Stimulated activated naive B cell treated with anti-CD40 and anti-IgM and Interleukin-4, amounts not matched to agents 10 μg/mL and 1 μg/mL and 100 μg/mL, for 72 hours (primary cell): ENCODE measurements around the gene ACYP1.

Source experiments
- ATAC-seq, 2 donors: fragments of 150-1000 bp; cut with Tn5 transposase; replicated peaks; 2 replicates each; pipeline ENCODE4 v1.10.0; 2021; ENCODE audit warnings: moderate library complexity in 1 of 2
- DNase-seq: peaks from one replicate; pipeline ENCODE4 v3.0.0; 2021
- H3K27ac Mint-ChIP-seq: one replicate; pipeline ENCODE4 v1.8.0; 2022; ENCODE audit warnings: mild to moderate bottlenecking, mixed read lengths
- H3K27me3 Mint-ChIP-seq, 2 donors: one replicate each; pipeline ENCODE4 v1.8.0; 2022; ENCODE audit warnings: mixed read lengths in 2 of 2
- H3K36me3 Mint-ChIP-seq, 2 donors: one replicate each; pipeline ENCODE4 v1.8.0; 2022; ENCODE audit warnings: mixed read lengths in 2 of 2, mild to moderate bottlenecking in 1 of 2
- H3K4me1 Mint-ChIP-seq, 2 donors: one replicate each; pipeline ENCODE4 v1.8.0; 2022; ENCODE audit warnings: mixed read lengths in 2 of 2, mild to moderate bottlenecking in 1 of 2
- H3K4me3 Mint-ChIP-seq, 2 donors: one replicate each; pipeline ENCODE4 v1.8.0; 2022; ENCODE audit warnings: mild to moderate bottlenecking in 2 of 2, mixed read lengths in 2 of 2, moderate library complexity in 1 of 2
- H3K9me3 Mint-ChIP-seq, 2 donors: one replicate each; pipeline ENCODE4 v1.8.0; 2022; ENCODE audit warnings: mixed read lengths in 2 of 2, mild to moderate bottlenecking in 1 of 2

Gene ACYP1

DNA sequence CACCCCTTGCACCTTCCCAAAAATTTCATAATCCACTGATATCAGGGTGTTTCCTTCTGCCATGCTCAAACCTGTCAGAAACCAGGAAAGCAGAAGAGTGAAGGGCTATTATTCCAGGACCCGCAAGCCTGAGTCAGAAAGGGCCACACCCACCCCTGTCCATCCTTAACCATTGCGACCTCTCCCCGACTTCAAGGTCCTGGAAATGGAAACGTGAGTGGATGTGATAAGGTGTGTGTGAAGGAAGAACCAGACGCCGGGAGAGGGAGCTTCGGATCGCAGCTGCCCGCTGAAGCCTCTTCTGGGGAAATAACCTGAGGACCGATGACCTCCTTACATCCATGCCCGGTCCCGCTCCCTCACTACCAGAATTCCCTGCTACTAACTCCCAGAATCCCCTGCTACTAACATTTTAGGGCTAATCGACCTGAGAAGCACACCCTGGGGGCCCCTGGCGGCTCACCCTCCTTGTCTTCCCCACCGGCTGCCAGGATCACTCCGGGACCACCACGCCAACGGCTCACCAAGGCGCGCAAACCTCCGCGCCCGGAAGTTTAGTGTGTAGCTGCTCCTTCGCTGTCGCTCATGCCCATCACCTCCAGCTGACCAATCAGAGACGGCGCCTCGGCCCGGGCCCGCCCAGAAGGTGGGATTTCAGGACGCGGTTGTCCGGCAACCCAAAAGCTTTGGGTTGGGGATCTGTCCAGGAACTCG is at the start of gene ACYP1:
Gene ACYP1 (minus strand): TSS at position 534 of the 714 bp plus-strand sequence. CDS start 471 bp downstream, at position 63.
- DNase-seq (peak; percentile 89), ATAC-seq (peak; percentile 100)
- peaks cover 5 to 14% of the 10 kb centered on the region in 2 donors for H3K4me1 Mint-ChIP-seq
- peak within 1 kb of the TSS; percentile 95 to 100 for H3K4me3 Mint-ChIP-seq
- no peaks in the 10 kb centered on the region for H3K9me3 Mint-ChIP-seq
- H3K27ac Mint-ChIP-seq: peak within 1 kb of the TSS; percentile 98
- H3K27me3 Mint-ChIP-seq: no peaks in the 10 kb centered on the region
- H3K36me3 Mint-ChIP-seq: peaks cover 15 to 17% of the 10 kb centered on the region in 2 donors

DNA sequence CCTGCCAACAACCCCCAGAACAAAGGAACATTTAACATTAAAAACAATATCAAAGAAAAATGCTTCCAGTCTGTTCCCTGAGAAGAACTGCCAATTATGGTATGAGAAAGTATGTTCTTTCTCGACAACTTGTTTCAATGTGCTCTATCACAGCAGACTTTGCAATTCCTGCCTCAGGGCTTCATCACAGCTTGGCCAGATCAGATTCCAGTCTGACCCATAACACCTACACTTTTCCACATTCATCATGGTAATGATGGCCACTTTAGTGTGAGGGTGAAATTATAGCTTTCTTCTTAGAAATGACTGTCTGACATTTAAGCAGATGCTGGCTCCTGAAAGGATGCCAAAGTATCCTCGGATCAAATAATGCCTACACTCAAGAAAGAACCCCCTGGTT is 46.1 kb upstream of the ACYP1 start:
- H3K9me3 Mint-ChIP-seq: no peaks in the 10 kb centered on the region
- no peak overlapping the region for H3K27ac Mint-ChIP-seq
- peaks cover 3 to 7% of the 10 kb centered on the region in 2 donors for H3K4me1 Mint-ChIP-seq
- no peak overlapping the region for H3K4me3 Mint-ChIP-seq
- no peaks in the 10 kb centered on the region for H3K27me3 Mint-ChIP-seq
- DNase-seq: no peak
- H3K36me3 Mint-ChIP-seq: peaks cover 46 to 57% of the 10 kb centered on the region in 2 donors
- ATAC-seq: no peak

DNA sequence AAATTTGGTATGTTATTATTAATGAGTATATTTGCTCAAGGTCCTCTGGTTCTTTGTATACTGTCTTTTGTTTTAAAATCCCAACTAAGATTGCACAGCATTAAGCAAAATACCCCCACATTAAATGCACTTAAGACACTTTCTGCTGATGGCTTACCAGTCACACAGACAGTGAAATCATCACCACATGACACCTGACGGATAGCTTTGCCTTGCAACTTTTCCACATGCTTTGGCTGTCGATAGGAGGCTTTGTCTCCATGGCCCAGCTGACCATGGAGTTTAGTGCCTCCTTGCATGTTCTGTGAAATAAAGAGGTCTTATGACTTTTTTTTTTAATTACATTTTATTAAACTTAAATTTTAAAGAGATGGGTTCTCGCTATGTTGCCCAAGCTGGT is 43.4 kb upstream of the ACYP1 start:
- no peak overlapping the region for H3K27ac Mint-ChIP-seq
- H3K36me3 Mint-ChIP-seq: peaks cover 41 to 65% of the 10 kb centered on the region in 2 donors
- H3K9me3 Mint-ChIP-seq: no peaks in the 10 kb centered on the region
- peaks cover 3 to 7% of the 10 kb centered on the region in 2 donors for H3K4me1 Mint-ChIP-seq
- H3K4me3 Mint-ChIP-seq: no peak overlapping the region
- ATAC-seq (no peak), DNase-seq (no peak)
- H3K27me3 Mint-ChIP-seq: no peaks in the 10 kb centered on the region

DNA sequence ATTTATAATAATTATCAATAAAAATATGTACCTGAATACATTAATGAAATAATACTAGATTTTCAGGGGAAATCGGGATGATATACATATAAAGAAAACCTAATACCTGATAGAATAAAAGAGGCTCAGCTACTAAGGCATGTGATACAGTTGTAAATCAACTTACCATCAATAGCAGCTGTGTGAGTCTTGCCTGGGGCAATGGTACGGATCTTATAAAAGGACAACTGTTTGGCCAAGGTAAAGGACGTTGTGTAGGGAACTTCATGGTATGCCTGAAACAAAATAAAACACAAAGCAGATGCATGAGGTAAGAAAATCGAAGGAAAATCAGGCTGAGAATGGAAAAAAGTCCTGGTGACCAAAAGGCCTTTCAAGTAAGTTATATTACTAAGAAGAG is 37.7 kb upstream of the ACYP1 start:
- no peaks in the 10 kb centered on the region for H3K27me3 Mint-ChIP-seq
- ATAC-seq: no peak
- H3K9me3 Mint-ChIP-seq: no peaks in the 10 kb centered on the region
- no peak overlapping the region for H3K27ac Mint-ChIP-seq
- H3K4me3 Mint-ChIP-seq: no peak overlapping the region
- H3K36me3 Mint-ChIP-seq: peaks cover 38 to 66% of the 10 kb centered on the region in 2 donors
- DNase-seq: no peak
- peaks cover 0 to 2% of the 10 kb centered on the region in 2 donors for H3K4me1 Mint-ChIP-seq

DNA sequence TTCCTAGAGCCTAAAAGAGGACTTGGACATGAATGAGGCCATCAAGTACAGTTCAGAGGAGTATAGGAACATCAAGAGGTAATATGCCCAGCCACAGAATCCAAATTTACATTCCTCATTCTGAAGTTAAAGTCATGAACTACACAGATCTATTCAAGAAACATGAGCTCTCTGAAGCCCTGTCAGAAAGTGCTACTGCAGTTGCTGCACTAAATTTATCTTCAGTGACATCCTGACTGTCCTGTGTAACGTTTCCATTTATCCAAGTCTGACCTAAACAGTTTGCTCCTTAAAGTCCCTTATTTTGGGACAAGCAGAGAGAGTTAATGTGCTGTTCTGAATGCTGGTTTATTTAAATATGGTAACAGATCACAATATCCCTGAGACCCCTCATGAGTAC is 34.9 kb upstream of the ACYP1 start:
- H3K36me3 Mint-ChIP-seq: peaks cover 33 to 61% of the 10 kb centered on the region in 2 donors
- H3K27ac Mint-ChIP-seq: no peak overlapping the region
- H3K4me3 Mint-ChIP-seq: no peak overlapping the region
- DNase-seq (no peak), ATAC-seq (no peak)
- no peaks in the 10 kb centered on the region for H3K9me3 Mint-ChIP-seq
- peaks cover 0 to 2% of the 10 kb centered on the region in 2 donors for H3K4me1 Mint-ChIP-seq
- H3K27me3 Mint-ChIP-seq: no peaks in the 10 kb centered on the region

DNA sequence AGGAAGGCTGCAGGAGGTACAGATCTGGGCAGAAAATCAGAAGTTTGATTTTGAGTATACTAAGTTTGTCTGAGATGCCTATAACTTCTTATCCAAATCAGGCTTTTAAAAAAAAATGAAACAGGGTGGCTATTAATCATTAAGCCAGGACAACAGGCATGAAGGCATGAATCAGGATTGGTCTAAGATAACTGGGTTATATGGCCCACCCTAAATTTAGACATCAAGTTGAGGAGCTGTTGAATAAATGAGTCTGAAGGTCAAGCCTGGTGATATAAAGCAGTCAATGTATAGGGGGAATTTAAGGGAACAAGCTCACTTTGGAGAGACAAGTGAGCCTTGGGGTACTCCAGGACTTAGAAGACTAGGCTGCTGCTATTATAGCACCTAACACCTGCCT is 34.4 kb upstream of the ACYP1 start:
- Mint-ChIP-seq H3K4me3 (no peak overlapping the region), H3K27me3 (no peaks in the 10 kb centered on the region), H3K9me3 (no peaks in the 10 kb centered on the region), H3K27ac (no peak overlapping the region), H3K36me3 (peaks cover 34 to 57% of the 10 kb centered on the region in 2 donors), H3K4me1 (peaks cover 0 to 2% of the 10 kb centered on the region in 2 donors)
- DNase-seq (no peak), ATAC-seq (no peak)

DNA sequence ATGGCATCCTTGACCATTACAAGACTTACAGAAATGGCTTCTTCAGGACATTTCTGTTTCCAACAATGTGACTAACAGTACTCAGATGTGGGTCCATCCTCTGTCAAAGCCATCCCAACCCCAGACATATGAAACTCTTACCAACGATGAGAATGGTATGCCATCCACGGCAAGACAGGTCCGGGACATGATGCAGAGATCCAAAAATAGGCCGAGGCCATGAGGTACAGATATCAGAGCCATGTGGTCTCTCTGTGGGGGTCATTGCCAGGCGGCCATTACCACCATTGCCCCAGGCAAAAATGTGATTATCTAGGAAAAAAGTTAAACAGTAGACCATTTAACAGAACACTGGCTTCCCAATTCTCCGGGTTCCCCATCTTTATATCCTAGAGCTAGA is 33.1 kb upstream of the ACYP1 start:
- H3K4me3 Mint-ChIP-seq: no peak overlapping the region
- DNase-seq (no peak), ATAC-seq (no peak)
- no peaks in the 10 kb centered on the region for H3K27me3 Mint-ChIP-seq
- peaks cover 29 to 52% of the 10 kb centered on the region in 2 donors for H3K36me3 Mint-ChIP-seq
- H3K27ac Mint-ChIP-seq: no peak overlapping the region
- peaks cover 0 to 2% of the 10 kb centered on the region in 2 donors for H3K4me1 Mint-ChIP-seq
- H3K9me3 Mint-ChIP-seq: no peaks in the 10 kb centered on the region

DNA sequence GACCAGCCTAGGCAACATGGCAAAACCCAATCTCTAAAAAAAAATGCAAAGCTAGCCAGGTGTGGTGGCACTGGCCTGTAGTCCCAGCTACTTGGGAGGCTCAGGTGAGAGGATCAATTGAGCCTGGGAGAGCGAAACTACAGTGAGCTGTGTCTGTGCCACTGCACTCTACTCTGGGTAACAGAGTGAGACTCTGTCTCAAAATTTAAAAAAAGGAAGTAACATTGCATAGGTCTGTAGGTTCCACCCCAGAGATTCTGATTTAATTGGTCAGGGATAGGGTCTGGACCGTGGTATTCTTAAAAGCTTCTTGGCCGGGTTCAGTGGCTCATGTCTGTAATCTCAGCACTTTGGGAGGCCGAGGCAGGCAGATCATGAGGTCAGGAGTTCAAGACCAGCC is 31.9 kb upstream of the ACYP1 start:
- Mint-ChIP-seq H3K27ac (no peak overlapping the region), H3K27me3 (no peaks in the 10 kb centered on the region), H3K36me3 (peaks cover 30 to 49% of the 10 kb centered on the region in 2 donors), H3K9me3 (no peaks in the 10 kb centered on the region), H3K4me3 (no peak overlapping the region), H3K4me1 (peaks cover 0 to 2% of the 10 kb centered on the region in 2 donors)
- DNase-seq: no peak
- no peak for ATAC-seq

DNA sequence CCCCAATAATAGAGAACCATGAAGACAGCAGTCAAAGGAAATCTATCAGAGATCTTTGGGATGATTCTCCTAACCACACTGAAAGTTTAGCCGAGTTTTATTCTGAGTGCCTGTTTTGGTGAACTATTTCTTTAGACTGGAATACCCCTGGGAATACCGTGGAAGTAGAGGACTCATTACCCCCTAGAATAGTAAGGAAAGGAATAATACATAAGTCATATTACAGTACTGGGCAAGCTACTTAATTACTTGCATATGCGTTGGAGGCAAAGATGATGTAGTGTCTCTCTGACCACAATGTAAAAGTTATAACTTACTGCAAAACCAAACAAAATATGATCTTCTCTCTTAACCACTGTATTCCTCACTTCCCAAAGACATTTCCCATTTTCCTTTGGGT is 31.1 kb upstream of the ACYP1 start:
- no peaks in the 10 kb centered on the region for H3K9me3 Mint-ChIP-seq
- no peaks in the 10 kb centered on the region for H3K27me3 Mint-ChIP-seq
- DNase-seq (no peak), ATAC-seq (no peak)
- peaks cover 0 to 2% of the 10 kb centered on the region in 2 donors for H3K4me1 Mint-ChIP-seq
- no peak overlapping the region for H3K4me3 Mint-ChIP-seq
- peaks cover 33 to 49% of the 10 kb centered on the region in 2 donors for H3K36me3 Mint-ChIP-seq
- no peak overlapping the region for H3K27ac Mint-ChIP-seq

DNA sequence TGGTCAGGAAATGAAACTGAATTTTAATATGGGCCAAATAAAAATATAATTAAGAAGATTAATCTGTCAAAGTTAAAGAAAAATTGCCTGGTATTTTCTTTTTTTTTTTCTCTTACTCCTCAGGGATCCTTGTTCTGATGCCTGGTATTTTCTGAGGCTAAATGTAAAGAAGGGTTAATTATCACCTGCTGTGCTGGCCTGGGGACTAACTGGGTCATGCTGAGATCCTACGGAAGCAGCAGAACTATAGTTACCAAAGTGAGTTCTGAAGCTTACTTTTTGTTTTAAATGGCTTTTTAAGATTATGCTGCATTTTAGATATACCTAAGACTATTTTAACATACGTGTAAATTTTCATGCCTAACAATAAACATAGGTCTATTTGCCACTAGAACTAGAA is 28.9 kb upstream of the ACYP1 start:
- H3K36me3 Mint-ChIP-seq: peaks cover 24 to 36% of the 10 kb centered on the region in 2 donors
- DNase-seq (no peak), ATAC-seq (no peak)
- H3K4me1 Mint-ChIP-seq: no peaks in the 10 kb centered on the region
- H3K4me3 Mint-ChIP-seq: no peak overlapping the region
- no peak overlapping the region for H3K27ac Mint-ChIP-seq
- H3K27me3 Mint-ChIP-seq: no peaks in the 10 kb centered on the region
- H3K9me3 Mint-ChIP-seq: no peaks in the 10 kb centered on the region

DNA sequence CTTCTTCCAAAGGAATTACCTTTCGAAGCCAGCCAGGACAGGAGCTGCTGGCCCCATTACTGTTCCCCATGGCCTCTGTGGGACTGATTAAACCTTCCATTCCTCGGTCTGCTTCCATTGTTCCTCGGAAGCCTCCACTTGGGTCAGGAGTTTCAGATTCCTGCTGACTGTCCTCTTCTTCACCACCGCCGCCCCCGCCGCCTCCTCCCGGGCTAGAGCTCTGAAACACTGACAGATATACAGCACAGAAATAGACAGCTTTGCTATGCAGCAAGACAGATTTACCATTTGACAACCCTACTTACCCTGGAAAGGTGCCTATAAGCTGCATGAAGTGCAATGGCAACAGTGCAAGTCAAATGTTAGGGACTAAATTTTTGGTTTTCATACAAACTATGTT is 27.4 kb upstream of the ACYP1 start:
- H3K27me3 Mint-ChIP-seq: no peaks in the 10 kb centered on the region
- no peak for ATAC-seq
- no peaks in the 10 kb centered on the region for H3K4me1 Mint-ChIP-seq
- H3K4me3 Mint-ChIP-seq: no peak overlapping the region
- no peak overlapping the region for H3K27ac Mint-ChIP-seq
- H3K36me3 Mint-ChIP-seq: peaks cover 23 to 28% of the 10 kb centered on the region in 2 donors
- no peaks in the 10 kb centered on the region for H3K9me3 Mint-ChIP-seq
- no peak for DNase-seq

DNA sequence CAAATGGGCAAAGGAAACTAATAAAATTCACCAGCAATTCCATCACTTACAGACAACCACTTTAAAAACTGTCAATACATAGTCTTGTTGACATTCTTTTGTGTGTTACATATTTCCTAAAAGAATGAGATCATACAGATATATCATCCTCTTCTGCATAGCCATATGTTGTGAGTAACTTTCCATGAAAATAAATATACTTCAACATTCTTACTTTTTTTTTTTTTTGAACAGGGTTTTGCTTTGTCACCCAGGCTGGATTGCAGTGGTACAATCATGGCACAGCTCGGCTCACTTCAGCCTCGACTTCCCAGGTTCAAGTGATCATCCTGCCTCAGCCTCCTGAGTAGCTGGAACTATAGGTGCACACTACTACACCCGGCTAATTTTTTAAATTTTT is 26.5 kb upstream of the ACYP1 start:
- Mint-ChIP-seq H3K27me3 (no peaks in the 10 kb centered on the region), H3K27ac (no peak overlapping the region), H3K36me3 (peaks cover 26 to 29% of the 10 kb centered on the region in 2 donors), H3K9me3 (no peaks in the 10 kb centered on the region), H3K4me1 (no peaks in the 10 kb centered on the region), H3K4me3 (no peak overlapping the region)
- no peak for DNase-seq
- no peak for ATAC-seq

DNA sequence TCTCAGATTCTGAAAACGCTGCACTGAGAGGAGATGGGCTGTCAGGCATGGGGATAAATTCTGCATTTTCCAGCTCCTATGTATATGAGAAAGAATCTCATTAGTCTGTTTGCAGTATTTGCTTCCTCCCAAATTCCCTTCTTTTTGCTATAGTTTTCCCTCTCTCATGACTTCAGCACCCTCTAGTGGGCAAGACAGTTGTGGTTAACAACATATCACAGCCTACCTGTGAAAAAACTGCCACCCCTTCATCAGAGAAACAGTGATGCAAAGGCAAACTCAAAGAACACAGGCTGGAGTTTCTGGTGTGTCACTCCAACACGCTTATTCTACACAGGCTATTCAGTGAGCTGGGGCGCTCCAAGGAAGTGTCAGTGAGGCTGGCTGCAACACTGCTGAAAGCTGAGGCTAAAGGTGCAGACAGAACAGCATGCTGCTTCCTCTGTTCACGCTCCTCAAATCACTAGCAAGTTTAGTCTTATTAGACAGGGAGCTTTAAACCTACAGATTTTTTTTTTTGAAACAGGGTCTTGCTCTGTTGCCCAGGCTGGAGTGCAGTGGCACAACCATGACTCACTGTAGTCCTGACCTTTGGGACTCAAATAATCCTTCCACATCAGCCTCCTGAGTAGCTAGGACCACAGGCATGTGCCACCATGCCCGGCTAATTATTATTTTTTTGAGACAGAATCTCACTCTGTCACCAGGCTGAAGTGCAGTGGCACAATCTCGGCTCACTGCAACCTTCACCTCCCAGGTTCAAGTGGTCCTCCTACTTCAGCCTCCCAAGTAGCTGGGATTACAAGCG is 24.9 kb upstream of the ACYP1 start:
- peak; percentile 62 to 67 for ATAC-seq
- peak overlapping the region; percentile 25 for H3K27ac Mint-ChIP-seq

DNA sequence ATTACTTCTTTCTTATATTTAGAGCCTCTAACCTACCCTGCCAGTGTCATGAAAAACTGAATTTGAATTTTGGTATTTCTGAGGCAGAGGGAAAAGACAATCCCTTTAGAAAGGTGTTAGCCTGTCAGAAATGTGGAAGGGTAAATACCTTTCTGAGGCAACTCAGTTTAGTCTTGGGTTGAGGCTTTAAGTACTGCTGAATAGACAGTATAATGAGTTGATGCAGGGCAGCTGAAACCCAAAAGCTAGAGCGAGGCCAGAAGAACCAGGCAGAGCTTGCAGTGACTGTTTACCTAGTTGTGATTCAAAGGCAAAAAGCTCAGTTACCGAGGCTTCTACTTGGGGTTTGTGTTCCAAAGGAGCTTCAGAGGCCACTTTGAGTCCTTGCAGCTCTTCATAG is 24.3 kb upstream of the ACYP1 start:
- Mint-ChIP-seq H3K36me3 (peaks cover 32 to 38% of the 10 kb centered on the region in 2 donors), H3K9me3 (no peaks in the 10 kb centered on the region), H3K27ac (no peak overlapping the region), H3K4me1 (no peaks in the 10 kb centered on the region), H3K27me3 (no peaks in the 10 kb centered on the region), H3K4me3 (no peak overlapping the region)
- no peak for DNase-seq
- no peak for ATAC-seq

More for the DNA sequence above, 24.9 kb upstream of the ACYP1 start:
- no peak for DNase-seq
- Mint-ChIP-seq H3K9me3 (no peaks in the 10 kb centered on the region), H3K4me3 (no peak overlapping the region), H3K36me3 (peaks cover 32% of the 10 kb centered on the region in 2 donors), H3K4me1 (no peaks in the 10 kb centered on the region), H3K27me3 (no peaks in the 10 kb centered on the region)

DNA sequence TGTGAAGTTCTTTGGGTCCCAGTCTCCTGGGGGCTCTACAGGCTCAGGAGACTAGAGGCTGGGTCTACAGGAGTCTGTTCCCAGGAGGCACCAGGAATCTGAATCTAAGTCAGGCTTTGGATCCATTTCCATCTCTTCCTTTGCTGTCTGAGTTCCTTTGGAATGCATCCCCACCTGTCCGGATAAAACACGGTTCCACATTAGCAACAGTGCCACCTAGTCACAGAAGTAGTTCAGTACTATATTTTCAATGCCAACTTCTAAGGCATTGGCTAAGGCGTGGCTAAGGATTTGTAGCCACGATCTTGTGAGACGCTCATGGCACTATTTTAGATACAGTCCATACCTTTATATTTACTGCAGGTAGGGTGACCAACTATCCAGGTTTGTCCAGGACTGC is 20.7 kb upstream of the ACYP1 start:
- no peak for ATAC-seq

More for the DNA sequence above, 20.7 kb upstream of the ACYP1 start:
- H3K27ac Mint-ChIP-seq: peak overlapping the region; percentile 47
- H3K9me3 Mint-ChIP-seq: no peaks in the 10 kb centered on the region
- no peak for DNase-seq
- peaks cover 27 to 40% of the 10 kb centered on the region in 2 donors for H3K36me3 Mint-ChIP-seq
- H3K4me3 Mint-ChIP-seq: no peak overlapping the region
- no peaks in the 10 kb centered on the region for H3K4me1 Mint-ChIP-seq
- H3K27me3 Mint-ChIP-seq: no peaks in the 10 kb centered on the region
